Endothelial cell of umbilical vein (primary cell): ENCODE data around the gene CHML. TPM values are rescaled to one million over a fixed set of nuclear protein-coding genes. Genes with fewer than 3 reads are reported as not detected.

Source experiments
- BruUV-seq: library from RNA; stranded (reverse); fragments of 400-500 nt; replicated peaks from 2 replicates; lab custom pipeline; 2021; lab: Mats Ljungman, UMichigan
- CTCF ChIA-PET: fragments of 300-600, 350-600 bp; sonication (Branson Sonifier 250); formaldehyde crosslinking; loops from one replicate; lab custom pipeline; 2021; ENCODE audit warnings: antibody characterized with exemption, inconsistent platforms; lab: Charles Lee
- POLR2A ChIA-PET: fragments of 300-600, 350-600 bp; sonication (Branson Sonifier 250); formaldehyde crosslinking; loops from one replicate; lab custom pipeline; 2021; ENCODE audit warnings: antibody characterized with exemption, inconsistent platforms; lab: Charles Lee
- DNase-seq: peaks from one replicate; pipeline ENCODE4 v3.0.0-alpha.2; 2011; ENCODE audit warnings: low read depth, low spot score
- FAIRE-seq: peaks from 2 replicates; lab custom pipeline; 2011; peaks lifted over from hg19 to GRCh38; lab: Jason Lieb, UNC
- H2AFZ ChIP-seq: 2 replicates; pipeline ENCODE4 v1.6.0; 2012; ENCODE audit warnings: low read depth, low read length, control low read depth, inconsistent platforms
- H3K27ac ChIP-seq: 2 replicates; pipeline ENCODE4 v1.5.1; 2011; ENCODE audit warnings: low read depth, mild to moderate bottlenecking, control low read depth, low read length, moderate library complexity; ENCODE audit not compliant: insufficient read depth
- H3K27me3 ChIP-seq, 2 experiments: 2 replicates each; pipeline versions ENCODE4 v1.6.0 to v1.6.1; 2011; ENCODE audit warnings: low read length in 2 of 2, mixed read lengths in 1 of 2; ENCODE audit not compliant: control insufficient read depth in 2 of 2, insufficient read depth in 2 of 2
- H3K36me3 ChIP-seq, 2 experiments: 2 replicates in 1 of 2; 3 replicates in 1 of 2; pipeline ENCODE4 v1.5.1; 2011; ENCODE audit warnings: low read length in 2 of 2, mild to moderate bottlenecking in 1 of 2, moderate library complexity in 1 of 2; ENCODE audit not compliant: control insufficient read depth in 2 of 2, insufficient read depth in 2 of 2; ENCODE audit errors: extremely low read depth in 1 of 2
- H3K4me1 ChIP-seq: 3 replicates; pipeline ENCODE4 v1.5.1; 2011; ENCODE audit warnings: mild to moderate bottlenecking, low read length; ENCODE audit not compliant: control insufficient read depth, insufficient read depth; ENCODE audit errors: extremely low read depth
- H3K4me2 ChIP-seq: 2 replicates; pipeline ENCODE4 v1.6.1; 2011; ENCODE audit warnings: low read length, control low read depth, mixed read lengths; ENCODE audit not compliant: insufficient read depth
- H3K4me3 ChIP-seq, 3 experiments: fragments of 200-600 bp in 1 of 3; sonication (generic), shearing (Covaris generic) in 1 of 3; replicated peaks in 1 of 3; 2 replicates each; pipeline ENCODE4 v1.5.1; 2011 to 2016; ENCODE audit warnings: control low read depth in 3 of 3, low read length in 3 of 3, mild to moderate bottlenecking in 2 of 3, inconsistent platforms in 1 of 3, low read depth in 1 of 3, moderate library complexity in 1 of 3; ENCODE audit not compliant: insufficient read depth in 1 of 3
- H3K79me2 ChIP-seq: 2 replicates; pipeline ENCODE4 v1.6.0; 2012; ENCODE audit warnings: low read length, inconsistent platforms; ENCODE audit not compliant: control insufficient read depth, insufficient read depth
- H3K9ac ChIP-seq: replicated peaks from 2 replicates; pipeline ENCODE3; 2011; ENCODE audit warnings: low read length, control low read depth; ENCODE audit not compliant: insufficient read depth; ENCODE audit errors: extremely low read depth
- H3K9me1 ChIP-seq: replicated peaks from 3 replicates; pipeline ENCODE4 v1.6.0; 2011; ENCODE audit warnings: mild to moderate bottlenecking, low read length; ENCODE audit not compliant: control insufficient read depth, insufficient read depth; ENCODE audit errors: extremely low read depth
- H3K9me3 ChIP-seq: replicated peaks from 2 replicates; pipeline ENCODE4 v1.5.1; 2012; ENCODE audit warnings: low read length, inconsistent platforms; ENCODE audit not compliant: control insufficient read depth, insufficient read depth
- H4K20me1 ChIP-seq: replicated peaks from 2 replicates; pipeline ENCODE3; 2011; ENCODE audit warnings: mild to moderate bottlenecking, low read length; ENCODE audit not compliant: control insufficient read depth, insufficient read depth; ENCODE audit errors: extremely low read depth
- EZH2 ChIP-seq: IDR thresholded peaks from 2 replicates; pipeline ENCODE4 v1.6.1; 2012; ENCODE audit warnings: borderline replicate concordance, low read depth, mild to moderate bottlenecking, moderate library complexity, low read length, inconsistent platforms; ENCODE audit not compliant: severe bottlenecking
- FOS ChIP-seq: IDR thresholded peaks from 2 replicates; pipeline ENCODE4 v1.6.1; 2011; ENCODE audit warnings: mild to moderate bottlenecking, low read length, moderate library complexity, borderline replicate concordance; ENCODE audit not compliant: insufficient read depth
- GATA2 ChIP-seq: IDR thresholded peaks from 2 replicates; pipeline ENCODE4 v1.7.0; 2011; ENCODE audit warnings: low read depth, mild to moderate bottlenecking, moderate library complexity, mixed read lengths, low read length; ENCODE audit not compliant: insufficient read length, insufficient read depth
- JUN ChIP-seq: IDR thresholded peaks from 2 replicates; pipeline ENCODE4 v1.6.1; 2011; ENCODE audit warnings: borderline replicate concordance, low read depth; ENCODE audit not compliant: insufficient read length, insufficient read depth
- MYC ChIP-seq: IDR thresholded peaks from one replicate; pipeline ENCODE4 v1.6.1; 2011; ENCODE audit warnings: mild to moderate bottlenecking, low read depth, low read length
- POLR2A ChIP-seq: IDR thresholded peaks from 2 replicates; pipeline ENCODE4 v1.6.1; 2012; ENCODE audit warnings: low read depth, mild to moderate bottlenecking, control low read depth, low read length
- POLR2AphosphoS5 ChIP-seq: IDR thresholded peaks from 2 replicates; pipeline ENCODE4 v1.6.1; 2012; ENCODE audit warnings: low read depth, mild to moderate bottlenecking, control low read depth, low read length, moderate library complexity; ENCODE audit not compliant: insufficient read depth
- dilution Hi-C: fragments of 300-500 bp; cut with MboI; formaldehyde crosslinking; loops from one replicate; pipeline ENCODE4 v1.15.0; 2019; ENCODE audit warnings: low sequenced_read_pairs; ENCODE audit not compliant: extremely low pct_ligation_motif_present
- intact Hi-C: fragments of 100-400 bp; cut with micrococcal nuclease; formaldehyde crosslinking; loops from one replicate; pipeline ENCODE4 v1.10.0; 2022
- polyA plus RNA-seq, 4 experiments: library from polyadenylated mRNA; depleted of rRNA in 3 of 4; stranded (reverse) in 3 of 4; unstranded in 1 of 4; fragments of >200 nt; gene quantifications; 2 replicates each; pipeline versions ENCODE4 v1.2.1 to v1.2.3, GENCODE V29; 2011 to 2012; ENCODE audit warnings: missing spikeins in 1 of 4
- total RNA-seq: library from RNA; stranded (reverse); gene quantifications from 2 replicates; pipeline ENCODE4 v1.2.3, GENCODE V29; 2021
- TF ChIP-seq, protein P1 (sequence below), 2 donors: IDR thresholded peaks; 1 replicate in 1 of 2; 2 replicates in 1 of 2; pipeline ENCODE4 v1.5.1; 2011; ENCODE audit warnings: low read length in 2 of 2, mild to moderate bottlenecking in 2 of 2, moderate library complexity in 2 of 2, control low read depth in 1 of 2, inconsistent platforms in 1 of 2, low read depth in 1 of 2; ENCODE audit not compliant: insufficient read depth in 1 of 2; ENCODE audit errors: extremely low read depth in 1 of 2
- TF ChIP-seq, protein P2 (sequence below): IDR thresholded peaks from 2 replicates; pipeline ENCODE4 v1.6.1; 2011; ENCODE audit not compliant: insufficient read depth, insufficient read length

The CHML gene
- total and polyA plus RNA-seq, 2 donors (not counting 3 experiments of a cell fraction or from before 2014, with no cell fraction given): 3.3 to 22.3 TPM

DNA sequence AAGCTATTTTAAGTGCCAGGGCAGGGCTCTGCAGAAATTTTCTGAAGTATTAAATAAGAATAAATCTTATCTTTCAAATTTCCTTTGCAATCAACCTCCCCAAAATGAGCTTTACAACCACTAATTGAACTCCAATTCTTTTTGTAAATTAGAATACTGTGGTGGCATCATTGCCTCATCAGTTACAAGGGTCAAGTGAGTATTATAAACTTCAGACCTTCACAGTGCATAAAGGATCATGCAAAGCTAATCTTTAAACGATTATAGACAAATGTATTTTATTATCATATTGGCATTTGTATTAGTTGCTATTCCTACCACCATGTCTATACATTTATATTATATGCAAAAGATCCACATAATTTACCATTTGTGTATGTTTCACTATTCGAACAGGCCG, 7.2 kb downstream of the CHML start:
- ChIA-PET CTCF (interaction anchor here (1.0 to 2.1 kb wide), 2 partner anchors 22 to 101 kb away, joined by 3 to 7 read pairs; partner anchors contain the start of gene KMO), POLR2A (no interaction called here)
- no peak overlapping the region for H3K9ac ChIP-seq
- no peak for FAIRE-seq
- no peak for DNase-seq
- no TSS peak for BruUV-seq
- no peak overlapping the region for H3K27ac ChIP-seq
- peaks cover 44% of the 10 kb centered on the region for H3K79me2 ChIP-seq
- TF ChIP-seq, protein P1, sequence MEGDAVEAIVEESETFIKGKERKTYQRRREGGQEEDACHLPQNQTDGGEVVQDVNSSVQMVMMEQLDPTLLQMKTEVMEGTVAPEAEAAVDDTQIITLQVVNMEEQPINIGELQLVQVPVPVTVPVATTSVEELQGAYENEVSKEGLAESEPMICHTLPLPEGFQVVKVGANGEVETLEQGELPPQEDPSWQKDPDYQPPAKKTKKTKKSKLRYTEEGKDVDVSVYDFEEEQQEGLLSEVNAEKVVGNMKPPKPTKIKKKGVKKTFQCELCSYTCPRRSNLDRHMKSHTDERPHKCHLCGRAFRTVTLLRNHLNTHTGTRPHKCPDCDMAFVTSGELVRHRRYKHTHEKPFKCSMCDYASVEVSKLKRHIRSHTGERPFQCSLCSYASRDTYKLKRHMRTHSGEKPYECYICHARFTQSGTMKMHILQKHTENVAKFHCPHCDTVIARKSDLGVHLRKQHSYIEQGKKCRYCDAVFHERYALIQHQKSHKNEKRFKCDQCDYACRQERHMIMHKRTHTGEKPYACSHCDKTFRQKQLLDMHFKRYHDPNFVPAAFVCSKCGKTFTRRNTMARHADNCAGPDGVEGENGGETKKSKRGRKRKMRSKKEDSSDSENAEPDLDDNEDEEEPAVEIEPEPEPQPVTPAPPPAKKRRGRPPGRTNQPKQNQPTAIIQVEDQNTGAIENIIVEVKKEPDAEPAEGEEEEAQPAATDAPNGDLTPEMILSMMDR (IDR thresholded peaks at IDR 0.05; ENCODE audit: extremely low read depth in 1 of 2, insufficient read depth in 1 of 2, low read depth in 1 of 2, low read length in 2 of 2): no peak
- TF ChIP-seq EZH2: no peak
- no peak for TF ChIP-seq POLR2A
- TF ChIP-seq GATA2: no peak
- TF ChIP-seq, protein P2, sequence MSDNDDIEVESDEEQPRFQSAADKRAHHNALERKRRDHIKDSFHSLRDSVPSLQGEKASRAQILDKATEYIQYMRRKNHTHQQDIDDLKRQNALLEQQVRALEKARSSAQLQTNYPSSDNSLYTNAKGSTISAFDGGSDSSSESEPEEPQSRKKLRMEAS: no peak
- no peak for TF ChIP-seq POLR2AphosphoS5
- TF ChIP-seq MYC: no peak
- no peak for TF ChIP-seq JUN
- no peak for TF ChIP-seq FOS
- H3K4me2 ChIP-seq: no peak overlapping the region
- no peaks in the 10 kb centered on the region for H3K9me3 ChIP-seq
- H3K9me1 ChIP-seq: no peaks in the 10 kb centered on the region
- peaks cover 2 to 5% of the 10 kb centered on the region in 2 experiments for H3K36me3 ChIP-seq
- H3K4me3 ChIP-seq: no peak overlapping the region
- peaks cover 13% of the 10 kb centered on the region for H3K4me1 ChIP-seq
- H4K20me1 ChIP-seq: peaks cover 4% of the 10 kb centered on the region
- intact Hi-C loops: loop anchor here (10.0 kb wide), 1 partner anchor 278 kb away; the partner anchor contains the start of gene RGS7
- dilution Hi-C loops: no loop called here
- H3K27me3 ChIP-seq: no peaks in the 10 kb centered on the region
- H2AFZ ChIP-seq: no peak overlapping the region
